Measurements from ENCODE around the gene KIF16B. TPM values are rescaled to one million over a fixed set of nuclear protein-coding genes. Genes with fewer than 3 reads are reported as not detected.
"Not testable (repeated sequence)": the region's sequence is repeated elsewhere in the genome, so short reads cannot be mapped to it uniquely, and the experiment has no call there.

Gene KIF16B
- total RNA-seq, 1 donor from 2014 or later, result 17.6 TPM

DNA sequence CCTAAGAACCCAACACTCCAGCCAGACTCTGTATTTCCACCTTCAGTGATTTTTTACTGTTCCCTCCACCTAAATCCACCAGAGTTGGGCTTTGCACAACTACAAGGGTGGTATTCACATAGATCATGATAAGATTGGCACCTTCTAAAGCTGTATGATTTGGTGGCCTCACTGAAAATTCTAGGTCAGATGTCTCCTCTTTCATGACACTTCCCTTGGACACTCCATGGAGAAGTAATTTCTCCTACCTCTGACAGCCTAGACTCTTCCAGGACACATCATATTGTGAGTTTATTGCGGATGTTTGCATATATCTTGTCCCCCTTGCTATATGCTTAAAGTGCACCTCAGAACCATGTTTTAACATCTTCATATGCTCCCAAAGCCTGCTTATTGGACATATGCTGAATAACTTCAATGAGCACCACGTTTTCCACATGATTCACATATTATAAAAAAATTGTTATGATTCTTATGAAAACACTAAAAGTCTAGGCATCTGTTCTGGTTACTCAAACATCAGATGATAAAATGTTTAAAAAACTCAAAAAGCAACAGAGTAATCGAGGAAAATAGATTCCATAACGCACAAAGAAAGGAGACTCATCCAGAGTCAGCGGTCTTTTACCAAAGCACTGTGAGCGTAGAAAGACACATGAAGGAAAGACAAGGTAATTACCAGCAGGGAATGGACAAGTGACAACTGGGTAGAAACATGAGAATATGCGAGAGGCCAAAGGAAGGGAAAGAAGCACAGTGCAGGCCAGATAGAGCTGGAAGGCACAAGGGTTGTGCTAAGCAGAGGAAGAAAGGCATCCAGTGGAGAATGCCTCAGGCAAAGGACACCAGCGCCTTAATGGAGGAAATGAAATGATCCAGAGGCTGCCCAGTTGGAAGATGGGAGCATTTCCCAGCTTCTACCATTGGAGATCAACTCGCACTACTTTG is 46.5 kb downstream of the KIF16B start:
- DNase-seq (ENCODE audit: low spot score), result no peak

DNA sequence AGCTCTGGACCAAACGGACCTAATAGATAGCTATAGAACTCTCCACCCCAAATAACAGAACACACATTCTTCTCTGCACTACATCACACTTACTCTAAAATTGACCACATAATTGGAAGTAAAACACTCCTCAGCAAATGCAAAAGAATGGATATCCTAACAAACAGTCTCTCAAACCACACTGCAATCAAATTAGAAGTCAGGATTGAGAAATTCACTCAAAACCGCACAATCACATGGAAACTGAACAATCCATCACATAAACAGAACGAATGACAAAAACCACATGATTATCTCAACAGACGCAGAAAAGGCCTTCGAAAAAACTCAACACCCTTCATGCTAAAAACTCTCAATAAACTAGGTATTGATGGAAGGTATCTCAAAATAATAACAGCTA is 50.6 kb downstream of the KIF16B start:
- not testable (repeated sequence) for DNase-seq (ENCODE audit: low spot score)

DNA sequence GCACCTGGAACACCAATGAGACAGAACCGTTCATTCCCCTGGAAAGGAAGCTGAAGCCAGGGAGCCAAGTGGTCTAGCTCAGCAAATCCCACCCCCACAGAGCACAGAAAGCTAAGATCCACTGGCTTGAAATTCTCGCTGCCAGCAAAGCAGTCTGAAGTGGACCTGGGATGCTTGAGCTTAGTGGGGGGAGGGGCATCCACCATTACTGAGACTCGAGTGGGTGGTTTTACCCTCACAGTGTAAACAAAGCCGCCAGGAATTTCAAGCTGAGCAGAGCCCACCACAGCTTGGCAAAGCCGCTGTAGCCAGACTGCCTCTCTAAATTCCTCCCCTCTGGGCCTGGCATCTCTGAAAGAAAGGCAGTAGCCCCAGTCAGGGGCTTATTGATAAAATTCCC is 53.1 kb downstream of the KIF16B start:
- DNase-seq (ENCODE audit: low spot score), result no peak

DNA sequence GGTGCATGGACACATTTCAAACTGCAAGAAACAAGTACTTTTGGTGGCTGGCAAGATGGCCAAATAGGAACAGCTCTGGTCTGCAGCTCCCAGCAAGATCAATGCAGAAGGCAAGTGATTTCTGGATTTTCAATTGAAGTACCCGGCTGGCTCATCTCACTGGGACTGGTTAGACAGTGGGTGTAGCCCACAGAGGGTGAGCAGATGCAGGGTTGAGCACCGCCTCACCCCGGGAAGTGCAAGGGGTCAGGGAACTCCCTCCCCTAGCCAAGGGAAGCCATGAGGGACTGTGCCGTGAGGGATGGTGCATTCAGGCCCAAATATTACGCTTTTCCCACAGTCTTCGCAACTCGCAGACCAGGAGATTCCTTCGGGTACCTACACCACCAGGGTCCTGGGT is 53.6 kb downstream of the KIF16B start:
- DNase-seq (ENCODE audit: low spot score), result not testable (repeated sequence)

DNA sequence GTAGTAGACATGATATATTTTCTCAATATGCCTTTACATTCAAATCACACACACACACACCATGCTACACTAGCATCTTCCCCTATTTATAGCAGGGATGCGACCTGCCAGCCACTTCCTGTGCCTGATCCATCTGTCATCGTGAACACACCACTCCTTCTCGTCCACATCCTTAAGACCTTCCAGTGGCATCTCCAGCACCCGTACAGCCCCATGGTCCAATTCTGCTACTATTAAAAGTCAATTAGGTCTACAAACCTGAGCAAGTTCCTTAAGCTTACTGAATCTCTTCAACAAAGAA is 54.5 kb downstream of the KIF16B start:
- no peak for DNase-seq (ENCODE audit: low spot score)

DNA sequence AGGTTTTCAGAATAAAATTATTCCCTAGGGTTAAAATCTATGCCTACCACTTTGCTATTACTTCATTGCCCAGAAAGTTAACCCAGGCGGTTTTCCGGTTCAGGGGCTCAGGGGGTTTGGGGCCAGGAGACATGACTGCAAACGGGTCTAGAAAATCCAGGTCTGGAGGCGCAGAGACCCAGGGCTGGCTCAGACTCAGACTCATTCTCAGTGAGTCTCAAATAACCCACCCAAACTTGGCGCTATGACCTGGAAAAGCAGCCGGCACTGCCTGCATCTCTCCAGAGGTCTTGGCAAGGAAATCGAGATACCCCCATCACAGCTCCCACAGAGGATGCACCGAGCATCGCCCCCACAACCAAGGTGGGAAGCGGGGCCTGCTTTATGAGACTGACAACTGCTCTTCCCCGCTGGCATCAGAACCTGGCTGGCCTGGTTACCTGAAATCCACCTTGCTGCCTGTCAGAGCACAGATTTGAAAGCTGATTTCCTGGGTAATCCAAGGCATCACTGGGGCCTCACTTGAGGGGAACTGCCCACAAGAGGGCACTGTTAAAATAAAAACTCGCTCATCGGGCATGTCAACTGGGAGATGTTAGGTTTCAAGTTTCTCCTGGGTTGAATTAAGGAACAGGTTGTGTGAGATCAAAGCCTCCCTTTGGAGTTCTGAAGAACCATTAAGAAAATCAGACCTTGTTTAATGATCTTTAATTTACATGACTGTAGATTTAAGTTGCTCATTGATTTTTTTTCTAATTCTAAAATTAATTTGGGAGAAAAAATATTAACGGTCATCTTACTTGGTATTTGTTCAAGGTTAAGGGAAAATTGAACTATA is 55.1 kb downstream of the KIF16B start:
- DNase-seq (ENCODE audit: low spot score), result peak; percentile 43

DNA sequence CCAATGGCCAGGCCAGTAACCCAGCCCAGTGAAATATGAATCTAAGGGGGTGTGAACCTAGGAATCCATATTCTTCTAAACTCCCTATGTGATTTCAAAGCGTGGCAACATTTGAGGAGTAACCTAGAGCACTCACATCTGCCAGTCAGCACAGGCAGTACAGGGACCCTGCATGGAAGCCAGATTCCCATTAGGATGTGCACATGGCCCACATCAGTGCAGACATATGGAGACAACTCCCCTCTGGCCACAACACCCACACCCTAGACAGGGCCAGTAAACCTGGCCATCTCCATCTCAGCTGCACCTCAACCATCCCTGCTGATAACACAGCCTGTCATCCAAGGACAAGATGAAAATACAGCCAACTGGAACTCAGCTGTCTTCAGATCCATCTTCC is 56.5 kb downstream of the KIF16B start:
- DNase-seq (ENCODE audit: low spot score), result no peak

DNA sequence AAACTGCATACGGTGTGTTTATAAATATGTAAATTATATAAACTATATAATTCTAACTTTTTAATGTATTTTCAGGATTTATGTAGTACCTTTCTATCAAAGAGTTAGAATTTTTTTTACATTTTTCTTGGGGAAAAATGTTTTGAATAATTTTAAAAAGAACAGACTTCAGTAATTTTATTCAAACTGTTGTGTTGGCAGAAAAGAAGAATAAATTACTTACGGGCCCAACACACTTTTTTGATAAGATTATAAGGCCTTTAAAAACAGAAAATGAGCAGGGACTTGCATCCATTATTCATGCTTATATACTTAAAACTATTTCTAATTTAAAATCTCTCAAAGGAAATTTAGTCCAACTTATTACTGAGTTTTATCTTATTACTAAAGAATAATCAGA is 58.2 kb downstream of the KIF16B start:
- no peak for DNase-seq (ENCODE audit: low spot score)

DNA sequence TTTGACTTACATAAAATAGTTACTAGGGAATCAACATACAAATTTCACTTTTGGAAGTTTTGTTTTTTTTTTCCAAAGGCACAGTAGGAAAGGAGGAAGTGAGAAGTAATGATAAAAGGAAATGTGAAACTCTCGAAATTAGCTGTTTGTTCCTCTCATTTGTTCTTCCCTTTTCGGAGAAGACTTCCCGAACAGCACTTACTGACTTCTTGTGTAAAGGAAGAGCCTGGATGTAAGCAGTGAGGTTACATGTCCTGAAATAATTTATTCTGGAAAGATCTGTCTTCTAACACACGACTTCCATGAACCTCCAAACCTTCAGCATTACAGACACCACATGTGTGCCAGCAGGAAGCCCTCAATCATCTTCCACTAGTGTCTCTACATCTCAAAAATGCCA is 59.1 kb downstream of the KIF16B start:
- DNase-seq (ENCODE audit: low spot score), result peak; percentile 14

DNA sequence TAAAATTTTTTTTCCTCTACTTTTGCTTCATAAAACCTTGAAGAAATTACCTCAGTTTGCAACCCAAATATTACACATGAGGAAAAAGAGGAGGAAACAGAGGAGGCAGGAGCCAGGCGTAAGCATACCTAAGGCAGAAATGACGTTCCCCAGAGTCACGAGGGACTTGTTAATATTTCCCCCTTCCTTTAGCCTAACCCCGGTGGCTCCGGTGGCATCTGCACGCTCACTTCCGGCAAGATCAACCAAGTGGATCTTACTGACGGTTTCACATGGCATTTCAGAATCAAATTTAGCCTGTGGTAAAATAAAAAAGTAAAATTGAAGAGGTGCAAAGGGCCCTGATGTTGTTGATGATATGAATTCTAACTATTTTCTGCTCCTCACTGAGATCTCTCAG is 67.4 kb downstream of the KIF16B start:
- no peak for DNase-seq (ENCODE audit: low spot score)

DNA sequence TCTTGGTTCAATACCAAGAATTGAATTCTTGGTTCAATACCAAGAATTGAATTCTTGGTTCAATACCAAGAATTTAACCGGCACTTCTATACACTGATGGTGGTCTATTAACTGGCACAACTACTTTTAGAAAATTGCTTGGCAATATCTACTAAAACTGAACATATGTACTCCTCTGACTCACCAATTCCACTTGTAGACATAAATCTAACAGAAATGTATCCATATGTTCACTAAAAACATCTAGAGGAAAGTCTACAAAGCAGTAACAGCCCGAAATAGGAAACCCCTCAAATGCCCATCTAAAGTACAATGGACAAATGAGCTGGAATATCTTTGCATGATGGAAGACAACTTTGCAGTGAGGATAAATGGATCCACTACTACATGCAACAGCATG is 71.9 kb downstream of the KIF16B start:
- no peak for DNase-seq (ENCODE audit: low spot score)

DNA sequence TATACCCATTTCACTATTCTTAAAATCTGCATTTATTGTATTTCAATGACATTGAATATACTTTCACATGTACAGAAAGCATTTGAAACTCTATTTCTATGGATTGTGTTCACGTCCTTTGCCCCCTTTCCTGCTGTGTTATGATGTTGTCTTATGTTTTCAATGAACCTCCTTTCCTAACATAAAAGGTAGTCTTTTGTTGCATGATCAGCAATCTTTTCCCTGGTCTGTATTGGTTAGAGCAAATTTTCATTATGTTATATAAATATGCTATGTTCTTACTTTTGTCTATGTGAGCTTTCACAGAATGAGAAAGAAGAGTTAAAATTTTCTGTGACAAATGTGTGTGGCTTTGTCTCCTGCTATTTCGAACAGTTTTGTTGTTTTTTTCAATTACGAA is 73.1 kb downstream of the KIF16B start:
- no peak for DNase-seq (ENCODE audit: low spot score)

DNA sequence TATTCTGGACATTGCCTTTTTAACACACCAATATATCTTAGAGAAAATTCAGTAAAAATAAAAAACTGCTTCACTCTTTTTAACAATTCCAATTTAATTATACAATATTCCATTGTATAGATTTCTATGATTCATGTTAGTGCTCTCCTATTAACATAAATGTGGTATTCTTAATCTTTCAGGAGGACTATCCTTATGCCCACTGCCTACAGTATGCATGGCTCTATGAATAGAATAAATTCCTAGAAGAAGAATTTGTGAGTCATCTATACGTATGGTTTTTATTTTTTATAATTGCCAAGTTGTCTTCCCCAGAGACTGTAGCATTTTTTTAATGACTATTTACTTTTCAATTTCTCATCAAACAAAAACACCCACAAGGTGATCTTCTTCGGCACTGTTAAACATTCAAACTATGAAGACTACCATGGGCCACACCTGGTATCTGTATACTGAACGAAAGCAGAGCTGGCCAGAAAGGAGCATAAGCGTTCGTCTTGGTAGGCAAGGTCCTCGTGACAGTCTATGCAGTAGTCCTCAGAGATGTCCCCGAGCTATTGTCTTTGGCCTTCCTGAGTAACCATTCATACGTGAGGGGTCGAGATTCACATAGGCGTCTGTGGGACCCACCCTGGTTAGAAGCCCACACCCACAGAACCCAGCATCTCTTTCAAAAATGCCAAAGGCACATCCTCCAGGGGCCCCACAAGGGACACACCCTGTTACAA is 74.6 kb downstream of the KIF16B start:
- DNase-seq (ENCODE audit: low spot score), result no peak

DNA sequence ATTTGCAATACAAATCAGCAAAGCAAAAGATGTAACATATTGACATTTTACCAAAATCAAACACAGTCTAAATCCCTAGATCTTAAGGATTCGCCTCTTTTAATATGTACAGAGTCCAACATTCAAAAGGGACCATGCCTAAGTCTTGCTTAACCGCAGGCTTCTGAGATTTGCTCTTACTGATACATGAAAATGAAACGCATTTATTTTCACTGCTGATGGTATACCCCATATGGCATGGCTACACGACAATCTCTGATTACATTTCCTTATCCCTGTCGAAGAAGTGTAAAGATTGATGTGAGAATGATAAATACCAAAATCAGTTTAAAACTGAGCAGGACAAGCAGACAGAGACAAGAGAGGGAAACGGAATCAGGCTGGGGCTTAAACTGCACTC is 75.4 kb downstream of the KIF16B start:
- no peak for DNase-seq (ENCODE audit: low spot score)

DNA sequence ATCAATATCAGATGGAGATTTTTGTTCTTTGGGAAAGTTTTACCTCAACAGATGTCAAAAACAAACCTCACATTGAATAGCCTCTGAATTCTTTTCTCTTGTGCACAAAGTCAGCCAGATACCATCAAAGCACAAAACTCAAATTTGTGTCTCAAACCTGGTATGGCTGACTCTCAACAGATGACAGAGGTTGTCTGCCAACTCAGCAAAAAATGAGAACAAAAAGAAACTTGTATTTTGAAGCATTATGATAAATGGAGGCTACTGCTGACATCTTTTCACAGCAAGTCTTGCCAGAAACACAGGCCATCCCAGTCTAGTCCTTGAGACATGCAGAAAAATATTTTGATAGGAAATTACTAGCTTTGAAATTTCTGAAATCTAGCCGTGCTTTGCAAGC is 79.8 kb downstream of the KIF16B start:
- no peak for DNase-seq (ENCODE audit: low spot score)

DNA sequence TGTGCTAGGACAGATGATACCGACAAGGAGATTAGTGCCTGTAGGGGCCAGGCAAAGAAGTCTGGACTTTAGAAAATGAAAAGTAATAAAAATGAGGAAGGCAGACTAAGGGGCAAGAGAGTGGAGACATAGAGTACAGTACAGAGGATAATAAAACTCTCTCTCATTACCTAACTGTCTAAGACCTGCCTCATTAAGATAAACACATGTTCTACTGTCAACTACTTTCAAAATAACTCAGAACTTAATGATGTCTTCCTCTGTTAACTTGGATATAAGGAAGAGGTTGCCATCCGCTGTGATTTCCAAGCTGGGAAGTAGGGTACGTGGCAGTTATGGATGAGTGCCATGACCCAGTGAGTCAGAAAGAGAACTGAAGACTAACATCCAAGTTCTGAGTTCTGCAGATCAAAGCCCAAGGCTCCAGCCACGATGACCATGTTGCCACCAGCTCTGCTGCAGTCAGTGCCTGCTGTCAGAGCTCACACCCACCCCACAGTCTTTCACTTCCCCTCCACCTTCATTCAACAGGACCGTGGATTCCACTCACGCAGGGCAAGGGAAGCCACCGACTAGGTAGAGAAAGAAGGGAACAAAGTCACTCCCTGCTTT is 81.8 kb downstream of the KIF16B start:
- DNase-seq (ENCODE audit: low spot score), result no peak

DNA sequence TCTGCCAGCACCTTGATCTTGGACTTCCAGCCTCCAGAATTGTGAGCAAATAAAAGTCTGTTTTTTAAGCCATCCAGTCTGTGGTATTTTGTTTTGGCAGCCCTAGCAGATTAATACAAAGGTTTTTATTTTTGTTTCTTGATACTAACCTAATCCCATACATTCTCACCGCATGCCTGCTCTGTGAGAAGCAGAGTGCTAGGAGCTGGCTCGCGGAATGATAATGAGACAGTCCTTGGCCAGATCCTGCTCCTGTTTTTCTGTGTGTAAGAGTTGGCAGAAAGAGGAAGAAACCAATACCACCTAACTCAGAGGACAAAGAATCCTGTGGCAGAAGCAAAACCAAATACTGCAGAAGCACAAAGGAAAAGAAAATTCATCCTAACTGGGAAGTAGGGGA is 82.6 kb downstream of the KIF16B start:
- DNase-seq (ENCODE audit: low spot score), result no peak

DNA sequence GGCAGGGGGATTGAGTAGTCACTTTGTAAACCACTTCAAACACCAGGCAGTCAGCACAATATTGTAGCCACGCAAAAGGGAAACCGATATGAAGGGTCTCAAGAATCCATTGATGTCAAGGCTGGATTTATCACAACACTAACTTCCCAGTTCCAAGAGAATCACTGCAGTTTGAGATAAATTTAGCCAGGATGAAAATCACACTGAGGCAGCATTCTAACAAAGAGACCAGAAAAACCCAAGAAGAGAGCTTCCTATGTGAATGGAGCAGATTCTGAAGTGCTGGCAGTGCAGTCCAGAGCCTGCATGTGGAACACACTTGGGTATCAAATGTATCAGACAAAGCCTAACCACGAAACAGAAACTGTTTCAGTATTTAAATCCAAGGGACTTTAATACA is 84.6 kb downstream of the KIF16B start:
- no peak for DNase-seq (ENCODE audit: low spot score)

DNA sequence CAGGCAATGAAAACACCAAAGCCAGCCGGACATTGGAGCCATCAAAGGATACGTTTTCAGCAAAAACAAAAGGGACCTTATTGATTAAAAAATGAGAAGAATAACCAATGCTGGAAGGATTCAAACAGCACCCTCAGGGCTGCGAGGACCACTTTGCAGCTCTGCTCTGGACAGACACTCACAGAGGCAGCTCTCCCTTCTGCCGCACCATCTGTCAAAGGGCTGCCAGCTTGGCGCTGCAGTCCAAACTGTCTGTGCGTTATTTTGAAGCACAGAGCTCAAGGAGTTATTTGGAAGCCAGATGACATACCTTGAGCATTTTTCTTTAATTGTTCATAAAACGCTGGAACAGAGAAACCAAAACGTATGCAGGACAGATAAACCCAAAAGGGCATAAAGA is 85.2 kb downstream of the KIF16B start:
- DNase-seq (ENCODE audit: low spot score), result no peak

DNA sequence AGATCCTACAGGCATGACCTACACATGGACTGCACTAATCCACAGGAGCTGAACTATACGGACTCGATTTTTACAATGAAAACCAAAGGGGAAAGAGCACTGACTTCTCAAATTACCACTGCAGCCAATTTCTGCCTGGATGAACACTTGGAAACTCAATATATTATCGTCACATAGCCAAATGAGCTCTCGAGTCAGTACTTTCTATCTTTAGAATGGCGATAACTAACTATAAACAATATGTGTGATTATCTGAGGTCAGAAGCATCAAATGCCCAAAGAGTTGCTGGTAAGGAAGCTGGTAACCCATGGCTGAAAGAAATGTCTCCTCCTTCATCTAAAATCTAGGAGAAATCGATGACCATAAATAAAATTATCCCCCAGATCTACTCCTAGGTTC is 86.7 kb downstream of the KIF16B start:
- no peak for DNase-seq (ENCODE audit: low spot score)

DNA sequence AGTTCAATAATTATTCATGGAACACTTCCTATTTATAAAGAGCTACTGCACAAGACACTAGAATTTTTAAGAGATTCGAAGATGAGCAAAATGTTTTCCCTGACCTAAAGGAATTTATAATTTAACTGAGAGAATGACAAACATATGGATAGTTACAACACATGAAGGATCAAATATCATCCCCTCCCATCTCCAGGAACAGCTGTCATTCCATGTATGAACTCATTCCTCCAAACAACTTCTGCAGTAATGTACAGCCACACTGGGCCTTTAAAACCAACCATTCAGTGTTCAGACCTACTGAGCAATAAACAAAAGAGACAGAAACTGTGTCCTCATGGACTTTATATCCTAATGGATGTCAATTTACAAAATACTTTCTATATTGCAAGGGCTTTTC is 87.8 kb downstream of the KIF16B start:
- DNase-seq (ENCODE audit: low spot score), result no peak

DNA sequence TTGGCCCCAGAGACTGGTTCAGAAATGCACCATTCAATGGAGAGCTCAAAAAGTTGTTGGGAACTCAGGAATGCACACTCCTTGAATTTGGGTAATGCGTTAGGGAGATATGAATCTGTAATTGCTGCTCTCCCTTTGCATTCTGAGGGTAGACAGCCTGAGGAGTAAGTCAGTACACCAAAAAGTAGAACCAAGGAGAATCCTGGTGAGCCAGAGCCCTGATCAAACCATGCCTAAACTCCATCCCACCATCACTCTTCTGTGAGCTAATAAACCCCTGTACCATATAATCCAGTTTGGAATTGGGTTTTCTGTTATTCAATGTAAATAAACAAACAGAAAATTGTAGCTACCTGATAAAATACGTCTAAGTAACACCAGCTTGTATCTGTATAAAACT is 90.2 kb downstream of the KIF16B start:
- no peak for DNase-seq (ENCODE audit: low spot score)

Data from umbilical cord (tissue), 2 donors.